HTERT RPE-1 (cell line): Measurements from ENCODE around the gene AMBP.
"Not testable (repeated sequence)": the region's sequence is repeated elsewhere in the genome, so short reads cannot be mapped to it uniquely, and the experiment has no call there.

ENCODE experiments used
- in situ Hi-C: fragments of 300-500 bp; cut with MboI; formaldehyde crosslinking; loops from 4 replicates; pipeline ENCODE4 v1.14.3; 2020; ENCODE audit warnings: low sequenced_read_pairs

AMBP gene

DNA sequence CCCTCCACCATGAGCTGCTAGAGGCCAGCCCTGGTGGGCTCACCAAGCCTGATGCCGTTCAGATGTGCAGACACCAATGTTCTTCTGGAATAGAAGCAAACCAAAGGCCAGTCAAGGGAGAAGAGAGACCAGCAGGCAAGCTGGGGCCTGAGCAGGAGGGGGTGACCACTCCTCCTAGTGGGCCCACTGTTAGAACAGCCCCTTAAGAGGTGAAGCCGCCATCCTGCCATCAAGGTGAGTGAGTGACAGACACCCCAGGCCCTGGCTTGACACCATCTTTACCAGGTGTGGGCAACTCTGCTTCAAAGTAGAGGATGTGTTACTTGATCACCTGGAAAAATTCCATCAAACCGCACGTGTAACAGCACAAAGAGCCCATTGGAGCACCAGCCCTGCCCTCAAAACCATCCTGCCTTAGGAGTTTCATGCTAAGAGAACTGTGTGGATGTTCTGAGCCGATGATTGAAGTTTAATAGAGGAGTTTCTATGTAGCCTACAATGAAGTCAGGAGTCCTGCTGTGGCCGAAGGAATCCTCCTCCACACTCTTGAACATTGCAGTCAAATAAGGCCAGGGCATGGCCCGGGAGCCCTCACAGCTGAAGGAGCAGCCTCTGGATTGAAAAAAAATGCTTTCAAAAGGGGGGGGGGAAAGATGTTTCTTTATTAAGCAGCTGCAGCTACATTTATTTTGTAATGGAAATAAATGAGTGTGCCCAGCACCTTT, 20.8 kb downstream of the AMBP start:
- in situ Hi-C loops, result no loop called here

GRCh38 chr9:114056527-114056926, 21.6 kb downstream of the AMBP start:
- in situ Hi-C loops, result no loop called here

DNA sequence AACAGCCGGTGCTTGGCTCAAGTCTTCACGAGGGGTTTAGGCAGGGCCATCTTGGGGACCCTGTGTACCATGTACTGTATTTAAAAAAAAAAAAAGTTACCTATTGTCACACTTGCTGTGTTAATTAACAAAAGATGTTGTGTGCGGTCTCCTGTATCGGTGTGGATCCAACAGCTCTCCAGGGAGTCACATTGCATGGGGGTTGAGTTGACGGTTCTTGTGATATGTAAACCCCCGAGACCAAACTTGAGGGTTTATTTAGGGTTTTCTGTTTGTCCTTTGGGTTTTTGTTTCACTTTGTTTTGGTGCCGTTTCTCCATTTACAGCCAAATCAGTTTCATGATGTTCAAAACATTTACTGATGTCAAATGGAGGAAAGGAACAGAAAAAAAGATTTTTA, 22.2 kb downstream of the AMBP start:
- in situ Hi-C loops, result no loop called here

GRCh38 chr9:114055061-114055460, 23.0 kb downstream of the AMBP start:
- in situ Hi-C loops, result no loop called here

- in situ Hi-C loops, result no loop called here
Measured at GRCh38 chr9:114054191-114054690, 23.9 kb downstream of the AMBP start.

GRCh38 chr9:114053246-114054005, 24.7 kb downstream of the AMBP start:
- in situ Hi-C loops, result no loop called here

DNA sequence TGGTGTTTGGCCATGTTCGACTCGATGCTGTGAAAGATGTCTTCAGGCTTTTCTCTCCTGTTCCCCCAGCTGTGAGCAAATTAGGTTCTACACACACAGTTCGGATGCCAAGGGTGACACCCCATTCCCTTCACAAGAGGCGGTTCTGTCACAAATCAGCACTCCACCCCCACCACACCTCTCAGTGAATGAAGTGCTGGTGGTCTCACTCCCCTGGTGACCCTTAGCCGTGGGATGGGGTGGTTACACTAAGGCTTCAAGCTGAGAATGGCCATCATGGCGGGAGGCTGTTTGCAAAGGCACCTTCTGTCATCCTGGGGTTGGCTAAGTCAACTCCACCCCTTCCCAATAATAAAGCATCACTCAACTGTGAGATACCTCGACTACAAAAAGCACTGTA, 26.4 kb downstream of the AMBP start:
- in situ Hi-C loops, result no loop called here

DNA sequence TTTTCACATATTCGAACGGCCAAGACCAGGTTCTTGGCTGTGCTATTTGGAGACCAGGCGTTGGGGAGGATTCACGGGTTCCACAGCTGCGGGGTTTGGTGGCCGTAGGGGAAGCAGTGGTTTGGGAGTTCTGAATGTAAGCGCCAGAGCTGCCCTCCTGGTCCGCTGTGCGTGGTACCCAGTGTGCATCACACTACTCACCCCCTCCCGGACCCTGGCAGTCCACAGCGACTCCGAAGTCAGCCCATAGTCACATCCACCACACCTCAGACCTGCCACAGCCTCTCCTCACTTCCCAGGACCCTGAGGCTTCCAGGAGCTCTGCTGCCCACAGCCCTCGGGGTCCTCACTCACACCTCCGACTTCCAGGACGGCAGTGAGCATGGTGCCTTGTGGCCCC, 26.8 kb downstream of the AMBP start:
- in situ Hi-C loops, result no loop called here

DNA sequence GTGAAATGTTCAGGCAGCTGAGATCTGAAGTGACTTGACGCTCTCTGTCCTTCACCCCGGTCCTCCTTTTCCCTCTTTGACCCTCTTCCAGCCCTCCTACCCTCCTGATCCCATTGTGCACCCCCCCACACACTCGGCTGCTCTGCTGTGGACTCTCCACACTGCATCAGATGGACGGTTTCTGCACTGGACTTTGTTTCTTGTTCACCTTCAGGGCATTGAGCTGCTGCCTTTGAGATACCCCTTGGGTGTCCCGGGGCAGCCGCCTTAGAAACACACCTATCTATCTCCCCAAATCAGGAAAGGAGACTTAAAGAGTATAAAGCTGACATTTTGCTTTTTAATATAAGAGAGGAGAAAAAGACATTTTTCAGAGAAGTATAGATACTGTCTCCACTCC, 27.5 kb downstream of the AMBP start:
- in situ Hi-C loops, result no loop called here

- in situ Hi-C loops, result no loop called here
Measured at GRCh38 chr9:114050226-114050568, 27.9 kb downstream of the AMBP start.

GRCh38 chr9:114049441-114050225, 28.5 kb downstream of the AMBP start:
- in situ Hi-C loops, result no loop called here

DNA sequence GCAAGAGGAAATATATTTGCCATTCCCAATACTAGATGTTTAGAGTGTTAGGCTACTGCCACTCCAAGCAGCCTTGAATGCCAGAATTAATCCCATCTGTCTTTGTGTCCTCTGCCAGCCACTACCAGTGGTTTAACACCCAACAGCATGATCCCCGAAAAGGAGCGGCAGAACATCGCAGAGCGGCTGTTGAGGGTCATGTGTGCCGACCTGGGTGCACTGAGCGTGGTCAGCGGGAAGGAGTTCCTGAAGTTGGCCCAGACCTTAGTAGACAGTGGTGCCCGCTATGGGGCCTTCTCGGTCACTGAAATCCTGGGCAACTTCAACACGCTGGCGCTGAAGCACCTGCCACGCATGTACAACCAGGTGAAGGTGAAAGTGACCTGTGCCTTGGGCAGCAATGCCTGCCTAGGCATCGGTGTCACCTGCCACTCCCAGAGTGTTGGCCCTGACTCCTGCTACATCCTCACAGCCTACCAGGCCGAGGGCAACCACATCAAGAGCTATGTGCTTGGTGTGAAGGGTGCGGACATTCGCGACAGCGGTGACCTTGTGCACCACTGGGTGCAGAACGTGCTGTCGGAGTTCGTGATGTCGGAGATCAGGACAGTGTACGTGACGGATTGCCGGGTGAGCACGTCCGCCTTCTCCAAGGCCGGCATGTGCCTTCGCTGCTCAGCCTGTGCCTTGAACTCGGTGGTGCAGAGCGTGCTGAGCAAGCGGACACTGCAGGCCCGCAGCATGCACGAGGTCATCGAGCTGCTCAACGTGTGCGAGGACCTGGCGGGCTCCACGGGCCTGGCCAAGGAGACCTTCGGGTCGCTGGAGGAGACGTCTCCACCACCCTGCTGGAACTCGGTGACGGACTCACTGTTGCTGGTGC, 29.3 kb downstream of the AMBP start:
- in situ Hi-C loops, result no loop called here

DNA sequence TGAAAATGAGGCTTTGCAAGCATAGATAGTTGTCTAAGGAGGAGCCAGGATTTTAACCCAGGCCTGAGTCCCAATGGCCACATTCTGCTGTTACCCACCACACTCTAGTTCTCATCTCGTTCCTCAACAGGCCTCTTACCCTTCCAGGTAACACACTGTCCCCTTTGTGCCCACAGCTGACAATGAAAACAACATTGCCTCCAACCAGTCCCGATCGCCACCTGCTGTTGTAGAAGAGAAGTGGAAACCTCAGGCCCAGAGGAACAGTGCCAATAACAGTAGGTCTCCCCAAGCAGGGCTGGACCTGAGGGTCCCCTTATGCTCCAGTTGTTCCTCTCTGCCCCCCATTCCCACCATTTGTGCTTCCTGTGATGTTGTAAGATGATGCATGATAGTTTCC, 30.4 kb downstream of the AMBP start:
- in situ Hi-C loops, result no loop called here

DNA sequence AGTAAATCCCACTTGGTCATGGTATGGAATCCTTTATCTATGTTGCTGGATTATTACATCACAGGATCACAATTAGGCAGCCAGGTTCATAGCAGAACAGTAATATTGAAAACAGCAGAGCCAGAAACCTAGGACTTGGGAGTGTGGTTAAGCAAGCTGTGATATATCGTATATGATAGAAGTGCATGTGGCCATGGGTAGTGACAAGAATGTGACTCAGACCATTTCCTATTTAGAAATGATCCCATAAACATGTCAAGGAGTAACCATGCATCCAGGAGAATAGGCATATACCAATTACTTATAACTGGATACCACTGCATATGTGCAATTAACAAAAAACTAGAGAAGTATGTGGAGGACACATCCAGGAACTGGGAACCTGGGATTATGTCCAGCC, 31.2 kb downstream of the AMBP start:
- in situ Hi-C loops, result no loop called here

- in situ Hi-C loops, result no loop called here
Measured at GRCh38 chr9:114046237-114046755, 31.8 kb downstream of the AMBP start.

- in situ Hi-C loops, result not testable (repeated sequence)
Measured at GRCh38 chr9:114043660-114044059, 34.4 kb downstream of the AMBP start.

DNA sequence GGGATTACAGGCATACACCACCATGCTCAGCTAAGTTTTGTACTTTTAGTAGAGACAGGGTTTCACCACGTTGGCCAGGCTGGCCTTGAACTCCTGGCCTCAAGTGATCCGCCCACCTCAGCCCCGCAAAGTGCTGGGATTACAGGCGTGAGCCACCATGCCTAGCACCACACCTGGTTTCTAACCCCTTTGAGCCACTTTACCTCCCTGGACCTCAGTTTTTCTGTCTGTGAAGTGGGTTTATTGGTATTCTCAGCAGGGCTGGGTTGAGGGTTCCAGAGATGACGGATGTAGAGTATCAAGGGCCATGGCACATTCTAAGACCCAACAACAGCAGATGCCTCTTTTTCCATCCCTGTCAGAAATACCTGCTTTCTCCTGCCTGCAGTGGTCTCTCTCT, 38.6 kb downstream of the AMBP start:
- in situ Hi-C loops, result no loop called here

GRCh38 chr9:114038724-114039313, 39.3 kb downstream of the AMBP start:
- in situ Hi-C loops, result no loop called here

DNA sequence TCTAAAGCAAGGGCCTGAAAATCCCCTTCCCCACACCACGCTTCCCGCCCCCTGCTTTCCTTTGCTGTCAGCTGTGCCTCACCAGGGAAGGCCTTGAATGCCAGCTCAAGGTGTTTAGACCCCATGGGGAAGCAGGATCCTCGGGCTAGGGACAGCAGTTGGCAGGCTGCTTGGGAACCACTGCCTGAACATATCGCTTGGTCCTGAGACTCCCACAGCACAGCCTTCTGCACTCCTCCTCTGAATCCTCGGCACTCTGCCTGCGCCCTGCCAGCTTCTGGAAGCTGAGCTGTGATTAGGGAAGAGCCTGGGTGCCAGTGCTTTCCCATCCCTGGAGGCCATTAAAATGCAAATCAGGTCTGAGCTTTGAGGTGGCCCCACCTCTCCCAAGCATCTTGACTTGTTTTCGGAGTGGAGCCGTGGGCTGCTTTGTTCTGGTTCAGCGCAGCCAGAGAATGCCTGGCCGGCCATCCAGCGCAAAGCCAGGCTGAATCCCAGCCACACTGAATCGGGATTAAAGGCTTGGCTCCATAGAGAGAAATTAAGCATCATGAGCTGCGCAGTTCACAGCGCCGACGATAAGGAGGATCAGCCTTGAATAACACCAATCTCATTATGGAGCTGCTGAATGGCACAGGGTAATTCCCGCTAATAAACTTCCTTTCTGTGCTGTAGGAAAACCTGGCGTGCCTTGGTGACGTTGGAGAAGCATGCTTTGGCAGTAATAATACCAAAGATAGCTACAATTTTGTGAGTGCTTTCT, 40.0 kb downstream of the AMBP start:
- in situ Hi-C loops, result no loop called here
